ENCODE measurements around the gene INAFM2. TPM values are rescaled to one million over a fixed set of nuclear protein-coding genes. Genes with fewer than 3 reads are reported as not detected.

The INAFM2 gene
- total RNA-seq, 2 experiments from 2014 or later, result 6.8 to 7.0 TPM

DNA sequence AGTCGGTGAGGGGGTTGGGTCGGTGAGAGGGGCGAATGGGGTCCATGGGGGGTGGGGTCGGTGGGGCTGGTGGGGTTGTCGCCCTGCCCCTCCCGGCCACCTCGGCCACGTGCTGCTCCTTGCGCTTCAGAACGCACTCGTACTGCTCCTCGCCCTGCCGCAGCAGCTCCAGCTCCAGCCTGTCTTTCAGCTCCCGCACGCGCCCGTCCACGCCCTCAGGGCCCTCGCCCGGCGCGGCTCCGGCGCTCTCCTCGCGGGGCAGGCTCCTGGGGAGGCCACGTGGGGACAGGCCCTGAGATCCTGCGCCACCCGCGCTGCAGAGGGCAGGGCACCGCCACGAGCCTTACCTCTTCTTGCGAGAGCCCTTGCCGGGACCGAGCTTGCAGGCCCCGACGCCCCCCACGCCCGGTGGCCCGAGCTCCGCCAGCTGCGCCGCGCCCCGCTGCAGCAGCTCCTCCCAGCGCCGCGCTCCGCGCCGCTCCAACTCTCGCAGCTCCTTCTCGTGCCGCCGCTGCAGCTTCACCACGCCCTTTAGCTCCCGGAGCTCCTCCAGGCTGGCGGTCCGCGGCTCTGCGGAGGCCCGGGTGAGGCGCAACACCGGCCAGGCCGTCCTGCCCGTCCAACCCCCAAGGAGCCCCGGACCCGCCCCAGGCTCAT is 32.4 kb upstream of the INAFM2 start:
- POLR2A ChIA-PET, result interaction anchor here (0.8 kb wide), 1 partner anchor 16 kb away, joined by 3 read pairs; the partner anchor contains the start of gene PLCB2
- Mint-ChIP-seq H3K9me3 (no peaks in the 10 kb centered on the region), H3K27ac (no peak overlapping the region), H3K27me3 (no peaks in the 10 kb centered on the region), H3K4me3 (no peak overlapping the region), H3K4me1 (ENCODE audit: low read depth) (no peaks in the 10 kb centered on the region), H3K36me3 (ENCODE audit: low read depth) (peaks cover 57% of the 10 kb centered on the region)
- ATAC-seq (ENCODE audit: poor library complexity), result no peak
- no peaks in the 10 kb centered on the region for H3K4me1 ChIP-seq (ENCODE audit: insufficient read depth, low read length)
- DNase-seq, result no peak
- CTCF ChIA-PET, result no interaction called here
- H3K27ac ChIP-seq (ENCODE audit: low read depth in 1 of 2, low read length in 2 of 2), result no peak overlapping the region
- H3K27me3 ChIP-seq (ENCODE audit: control insufficient read depth in 1 of 2, insufficient read depth in 2 of 2, low read length in 2 of 2), result no peaks in the 10 kb centered on the region
- H3K36me3 ChIP-seq (ENCODE audit: insufficient read depth, low read length), result peaks cover 82% of the 10 kb centered on the region
- H3K9me3 ChIP-seq (ENCODE audit: control insufficient read depth in 1 of 2, insufficient read depth in 1 of 2, low read length in 2 of 2), result no peaks in the 10 kb centered on the region
- no peak overlapping the region for H3K4me3 ChIP-seq (ENCODE audit: low read length)
- TF ChIP-seq, protein P1, sequence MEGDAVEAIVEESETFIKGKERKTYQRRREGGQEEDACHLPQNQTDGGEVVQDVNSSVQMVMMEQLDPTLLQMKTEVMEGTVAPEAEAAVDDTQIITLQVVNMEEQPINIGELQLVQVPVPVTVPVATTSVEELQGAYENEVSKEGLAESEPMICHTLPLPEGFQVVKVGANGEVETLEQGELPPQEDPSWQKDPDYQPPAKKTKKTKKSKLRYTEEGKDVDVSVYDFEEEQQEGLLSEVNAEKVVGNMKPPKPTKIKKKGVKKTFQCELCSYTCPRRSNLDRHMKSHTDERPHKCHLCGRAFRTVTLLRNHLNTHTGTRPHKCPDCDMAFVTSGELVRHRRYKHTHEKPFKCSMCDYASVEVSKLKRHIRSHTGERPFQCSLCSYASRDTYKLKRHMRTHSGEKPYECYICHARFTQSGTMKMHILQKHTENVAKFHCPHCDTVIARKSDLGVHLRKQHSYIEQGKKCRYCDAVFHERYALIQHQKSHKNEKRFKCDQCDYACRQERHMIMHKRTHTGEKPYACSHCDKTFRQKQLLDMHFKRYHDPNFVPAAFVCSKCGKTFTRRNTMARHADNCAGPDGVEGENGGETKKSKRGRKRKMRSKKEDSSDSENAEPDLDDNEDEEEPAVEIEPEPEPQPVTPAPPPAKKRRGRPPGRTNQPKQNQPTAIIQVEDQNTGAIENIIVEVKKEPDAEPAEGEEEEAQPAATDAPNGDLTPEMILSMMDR (IDR thresholded peaks at IDR 0.05), result no peak
- intact Hi-C loops (cut with DNase I, micrococcal nuclease), result no loop called here

DNA sequence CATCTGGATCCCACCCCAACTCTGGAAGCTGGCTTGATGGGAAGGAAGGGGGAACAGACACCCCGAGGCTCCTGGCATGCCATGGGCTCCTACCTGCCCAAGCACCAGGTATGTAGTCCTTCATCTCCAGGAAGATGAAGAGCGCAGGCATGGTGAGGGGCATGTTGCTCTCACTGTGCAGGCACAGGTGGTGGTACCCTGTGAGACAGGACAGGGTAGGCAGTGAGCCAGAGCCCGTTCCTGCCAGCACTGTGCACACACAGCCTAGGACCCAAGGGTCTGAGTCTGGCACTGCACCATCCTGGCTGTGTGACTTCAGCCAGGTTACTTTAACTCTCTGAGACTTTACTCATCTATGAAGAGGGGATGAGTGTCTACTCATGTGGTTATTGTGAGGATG is 31.2 kb upstream of the INAFM2 start:
- no peaks in the 10 kb centered on the region for H3K9me3 ChIP-seq (ENCODE audit: control insufficient read depth in 1 of 2, insufficient read depth in 1 of 2, low read length in 2 of 2)
- H3K4me1 Mint-ChIP-seq (ENCODE audit: low read depth), result no peaks in the 10 kb centered on the region
- no peaks in the 10 kb centered on the region for H3K9me3 Mint-ChIP-seq
- no peaks in the 10 kb centered on the region for H3K27me3 Mint-ChIP-seq
- intact Hi-C loops (cut with DNase I, micrococcal nuclease), result no loop called here
- ChIA-PET CTCF (no interaction called here), POLR2A (no interaction called here)
- no peak overlapping the region for H3K4me3 Mint-ChIP-seq
- peaks cover 69% of the 10 kb centered on the region for H3K36me3 Mint-ChIP-seq (ENCODE audit: low read depth)
- H3K27ac Mint-ChIP-seq, result no peak overlapping the region
- no peaks in the 10 kb centered on the region for H3K4me1 ChIP-seq (ENCODE audit: insufficient read depth, low read length)
- peaks cover 87% of the 10 kb centered on the region for H3K36me3 ChIP-seq (ENCODE audit: insufficient read depth, low read length)
- TF ChIP-seq, protein P1 (IDR thresholded peaks at IDR 0.05), result no peak
- ATAC-seq (ENCODE audit: poor library complexity), result no peak
- H3K4me3 ChIP-seq (ENCODE audit: low read length), result no peak overlapping the region
- no peak overlapping the region for H3K27ac ChIP-seq (ENCODE audit: low read depth in 1 of 2, low read length in 2 of 2)
- DNase-seq, result no peak
- H3K27me3 ChIP-seq (ENCODE audit: control insufficient read depth in 1 of 2, insufficient read depth in 2 of 2, low read length in 2 of 2), result no peaks in the 10 kb centered on the region

GRCh38 chr15:40293006-40293405 is 30.5 kb upstream of the INAFM2 start:
- POLR2A ChIA-PET, result interaction anchor here (0.7 kb wide), 1 partner anchor 13 kb away, joined by 4 read pairs; no protein-coding TSS in a partner anchor
- intact Hi-C loops (cut with DNase I, micrococcal nuclease), result no loop called here
- Histone ChIP-seq H3K36me3 (ENCODE audit: insufficient read depth, low read length) (peaks cover 85% of the 10 kb centered on the region), H3K27me3 (ENCODE audit: control insufficient read depth in 1 of 2, insufficient read depth in 2 of 2, low read length in 2 of 2) (no peaks in the 10 kb centered on the region), H3K9me3 (ENCODE audit: control insufficient read depth in 1 of 2, insufficient read depth in 1 of 2, low read length in 2 of 2) (no peaks in the 10 kb centered on the region), H3K4me1 (ENCODE audit: insufficient read depth, low read length) (no peaks in the 10 kb centered on the region), H3K4me3 (ENCODE audit: low read length) (no peak overlapping the region), H3K27ac (ENCODE audit: low read depth in 1 of 2, low read length in 2 of 2) (no peak overlapping the region)
- ATAC-seq (ENCODE audit: poor library complexity) (no peak), DNase-seq (no peak)
- Mint-ChIP-seq H3K9me3 (no peaks in the 10 kb centered on the region), H3K27me3 (no peaks in the 10 kb centered on the region), H3K4me3 (no peak overlapping the region), H3K27ac (no peak overlapping the region), H3K36me3 (ENCODE audit: low read depth) (peaks cover 71% of the 10 kb centered on the region), H3K4me1 (ENCODE audit: low read depth) (no peaks in the 10 kb centered on the region)
- CTCF ChIA-PET, result no interaction called here
- TF ChIP-seq, protein P1 (IDR thresholded peaks at IDR 0.05), result no peak
